Measurements from ENCODE around the gene CDKN2B-AS1.

GRCh38 chr9:22030101-22030598 is 35.6 kb downstream of the CDKN2B-AS1 start:
- TF ChIP-seq CTCF (IDR thresholded peaks at IDR 0.05) = no peak
- TF ChIP-seq EZH2 (IDR thresholded peaks at IDR 0.05) = no peak
- TF ChIP-seq EZH2phosphoT487 (IDR thresholded peaks at IDR 0.05) = no peak

Measured in neural progenitor cell (in vitro differentiated cells).